Measurements from ENCODE around the gene KHDC1L.

- TF ChIP-seq CTCF (conservative IDR thresholded peaks at IDR 0.05; ENCODE audit: low read depth, low read length) (no peak), POLR2A (IDR thresholded peaks at IDR 0.05; ENCODE audit: low read depth, low read length) (no peak), MAFK (IDR thresholded peaks at IDR 0.05; ENCODE audit: low read depth, low read length) (no peak)
These were observed 39.1 kb upstream of the KHDC1L start for GRCh38 chr6:73264446-73264845.

All from IMR-90 (cell line).